GM19099 (cell line): Measurements from ENCODE around the gene ADAM20.

Experiments
- POLR2A ChIP-seq: IDR thresholded peaks from 3 replicates; pipeline ENCODE4 v1.6.1; 2011; ENCODE audit warnings: low read depth; ENCODE audit not compliant: insufficient read length; ENCODE audit errors: extremely low read depth

ADAM20 gene

GRCh38 chr14:70473825-70474224 lies 61.0 kb downstream of the ADAM20 start:
- TF ChIP-seq POLR2A = no peak
